Measurements from ENCODE around the gene SSUH2. TPM values are rescaled to one million over a fixed set of nuclear protein-coding genes. Genes with fewer than 3 reads are reported as not detected.
"Not testable (repeated sequence)": the region's sequence is repeated elsewhere in the genome, so short reads cannot be mapped to it uniquely, and the experiment has no call there.

The SSUH2 gene
- total RNA-seq, 4 donors from 2014 or later: 0.42 to 0.44 TPM; not detected in 2

GRCh38 chr3:8581373-8581772, 63.2 kb downstream of the SSUH2 start:
- no peak for DNase-seq (ENCODE audit: low spot score in 2 of 2)
- TF ChIP-seq EP300 (IDR thresholded peaks at IDR 0.05) (no peak), CTCF (IDR thresholded peaks at IDR 0.05) (no peak), POLR2A (IDR thresholded peaks at IDR 0.05) (no peak)
- Histone ChIP-seq H3K4me1 (no peaks in the 10 kb centered on the region), H3K4me3 (no peak overlapping the region), H3K27ac (no peak overlapping the region), H3K9me3 (peaks cover 0 to 17% (median 0%) of the 10 kb centered on the region in 4 donors), H3K27me3 (no peaks in the 10 kb centered on the region), H3K36me3 (peaks cover 0 to 6% (median 0%) of the 10 kb centered on the region in 3 donors)
- 85 to 87% methylated on average over 3 of the region's 3 CpGs for WGBS, 2 donors

- WGBS, 2 donors: 69 to 70% methylated on average over 5 of the region's 5 CpGs
- H3K9me3 ChIP-seq: peaks cover 0 to 14% (median 0%) of the 10 kb centered on the region in 4 donors
- not testable (repeated sequence) for H3K36me3 ChIP-seq; DNase-seq (ENCODE audit: low spot score in 2 of 2); H3K4me1 ChIP-seq; H3K27me3 ChIP-seq; H3K27ac ChIP-seq; H3K4me3 ChIP-seq
Measured at GRCh38 chr3:8580434-8580833, 64.2 kb downstream of the SSUH2 start.

- Histone ChIP-seq H3K27me3 (no peaks in the 10 kb centered on the region), H3K36me3 (peaks cover 0 to 8% (median 0%) of the 10 kb centered on the region in 3 donors), H3K9me3 (peaks cover 0 to 14% (median 0%) of the 10 kb centered on the region in 4 donors), H3K4me1 (no peaks in the 10 kb centered on the region), H3K4me3 (no peak overlapping the region), H3K27ac (no peak overlapping the region)
- 87% methylated on average over 5 of the region's 5 CpGs for WGBS, 2 donors
- TF ChIP-seq CTCF (IDR thresholded peaks at IDR 0.05): no peak
- TF ChIP-seq EP300 (IDR thresholded peaks at IDR 0.05): no peak
- no peak for TF ChIP-seq POLR2A (IDR thresholded peaks at IDR 0.05)
- DNase-seq (ENCODE audit: low spot score in 2 of 2): no peak
Measured at GRCh38 chr3:8579943-8580342, 64.7 kb downstream of the SSUH2 start.

GRCh38 chr3:8579096-8579495, 65.5 kb downstream of the SSUH2 start:
- H3K27me3 ChIP-seq: no peaks in the 10 kb centered on the region
- no peak overlapping the region for H3K27ac ChIP-seq
- H3K9me3 ChIP-seq: peaks cover 0 to 14% (median 0%) of the 10 kb centered on the region in 4 donors
- H3K4me1 ChIP-seq: peaks cover 0 to 4% (median 0%) of the 10 kb centered on the region in 4 donors
- H3K4me3 ChIP-seq: no peak overlapping the region
- DNase-seq (ENCODE audit: low spot score in 2 of 2): no peak
- peaks cover 0 to 8% (median 0%) of the 10 kb centered on the region in 3 donors for H3K36me3 ChIP-seq
- TF ChIP-seq CTCF (IDR thresholded peaks at IDR 0.05): no peak
- no peak for TF ChIP-seq POLR2A (IDR thresholded peaks at IDR 0.05)
- TF ChIP-seq EP300 (IDR thresholded peaks at IDR 0.05): no peak
- 51 to 60% methylated on average over 5 of the region's 5 CpGs for WGBS, 2 donors

GRCh38 chr3:8578282-8578681, 66.3 kb downstream of the SSUH2 start:
- DNase-seq (ENCODE audit: low spot score in 2 of 2): no peak
- peaks cover 0 to 14% (median 0%) of the 10 kb centered on the region in 4 donors for H3K9me3 ChIP-seq
- no peak overlapping the region for H3K4me3 ChIP-seq
- WGBS, 2 donors: 79 to 80% methylated on average over 4 of the region's 4 CpGs
- H3K27me3 ChIP-seq: no peaks in the 10 kb centered on the region
- H3K36me3 ChIP-seq: peaks cover 0 to 8% (median 0%) of the 10 kb centered on the region in 3 donors
- H3K27ac ChIP-seq: no peak overlapping the region
- H3K4me1 ChIP-seq: peaks cover 0 to 12% (median 0%) of the 10 kb centered on the region in 4 donors
- no peak for TF ChIP-seq POLR2A (IDR thresholded peaks at IDR 0.05)
- TF ChIP-seq EP300 (IDR thresholded peaks at IDR 0.05): no peak
- no peak for TF ChIP-seq CTCF (IDR thresholded peaks at IDR 0.05)

All from tibial nerve (tissue), 4 donors.